WTC11 (cell line): ENCODE measurements around the gene EXD3. TPM values are rescaled to one million over a fixed set of nuclear protein-coding genes. Genes with fewer than 3 reads are reported as not detected.

ENCODE experiments used
- ATAC-seq: fragments of 200-7000 bp; cut with Tn5 transposase; 2 replicates; pipeline ENCODE4 v1.10.0; 2021; ENCODE audit warnings: mild to moderate bottlenecking, moderate library complexity
- CTCF ChIA-PET: fragments of 300-600 bp; sonication (Branson Sonifier 250); formaldehyde crosslinking; loops from one replicate; lab custom pipeline; 2021; ENCODE audit warnings: antibody characterized with exemption; lab: Charles Lee
- POLR2A ChIA-PET: fragments of 350-600 bp; sonication (Branson Sonifier 250); formaldehyde crosslinking; loops from one replicate; lab custom pipeline; 2021; ENCODE audit warnings: antibody characterized with exemption; lab: Charles Lee
- DNase-seq: peaks from one replicate; pipeline ENCODE4 v3.0.0; 2021; ENCODE audit warnings: low spot score
- H3K27ac Mint-ChIP-seq: 2 replicates; pipeline ENCODE4 v1.8.0; 2021; ENCODE audit warnings: mixed read lengths
- H3K27me3 Mint-ChIP-seq: 2 replicates; pipeline ENCODE4 v1.8.0; 2021; ENCODE audit warnings: low read depth, mild to moderate bottlenecking, moderate library complexity, mixed read lengths
- H3K36me3 Mint-ChIP-seq: 2 replicates; pipeline ENCODE4 v1.8.0; 2021; ENCODE audit warnings: mixed read lengths
- H3K4me1 Mint-ChIP-seq: 2 replicates; pipeline ENCODE4 v1.8.0; 2022; ENCODE audit warnings: mixed read lengths
- H3K4me3 Mint-ChIP-seq: 2 replicates; pipeline ENCODE4 v1.8.0; 2021; ENCODE audit warnings: mild to moderate bottlenecking, moderate library complexity, mixed read lengths
- H3K9me3 Mint-ChIP-seq: 2 replicates; pipeline ENCODE4 v1.8.0; 2021; ENCODE audit warnings: mixed read lengths
- AFF4 ChIP-seq: sonication (generic); formaldehyde crosslinking; IDR thresholded peaks from 2 replicates; pipeline ENCODE4 v1.8.1; 2023; ENCODE audit warnings: mild to moderate bottlenecking, missing genetic modification reagents, borderline replicate concordance
- ELF4 ChIP-seq: sonication (generic); formaldehyde crosslinking; IDR thresholded peaks from 2 replicates; pipeline ENCODE4 v1.8.1; 2022; ENCODE audit warnings: low read depth, mild to moderate bottlenecking, moderate library complexity, missing genetic modification reagents
- ETV6 ChIP-seq: sonication (generic); formaldehyde crosslinking; IDR thresholded peaks from 2 replicates; pipeline ENCODE4 v1.8.1; 2022; ENCODE audit warnings: mild to moderate bottlenecking, missing genetic modification reagents
- GTF2I ChIP-seq: fragments of 250-450 bp; sonication (Bioruptor Pico); conservative IDR thresholded peaks from 2 replicates; pipeline ENCODE4 v1.4.0; 2021; ENCODE audit warnings: mild to moderate bottlenecking
- TCF7 ChIP-seq: sonication (generic); formaldehyde crosslinking; IDR thresholded peaks from 2 replicates; pipeline ENCODE4 v1.8.0; 2022; ENCODE audit warnings: mild to moderate bottlenecking, low read depth, missing genetic modification reagents, moderate library complexity
- TP53 ChIP-seq: sonication (generic); formaldehyde crosslinking; IDR thresholded peaks from 2 replicates; pipeline ENCODE4 v1.8.1; 2023; ENCODE audit warnings: mild to moderate bottlenecking, missing genetic modification reagents
- ZNF121 ChIP-seq: sonication (generic); formaldehyde crosslinking; IDR thresholded peaks from 2 replicates; pipeline ENCODE4 v1.8.0; 2023; ENCODE audit warnings: missing genetic modification reagents
- ZNF416 ChIP-seq: fragments of 250-450 bp; sonication (Bioruptor Pico); IDR thresholded peaks from 2 replicates; pipeline ENCODE4 v1.9.0; 2021; ENCODE audit warnings: mild to moderate bottlenecking, inconsistent platforms
- ZNF423 ChIP-seq: fragments of 250-450 bp; sonication (Bioruptor Pico); IDR thresholded peaks from 2 replicates; pipeline ENCODE4 v2.1.2; 2022; ENCODE audit warnings: mild to moderate bottlenecking, moderate library complexity
- total RNA-seq: library from RNA; stranded (reverse); gene quantifications from 3 replicates; pipeline ENCODE4 v1.2.3, GENCODE V29; 2021
- TF ChIP-seq, protein P1 (sequence below): sonication (generic); formaldehyde crosslinking; IDR thresholded peaks from 2 replicates; pipeline ENCODE4 v1.8.0; 2023; ENCODE audit warnings: mild to moderate bottlenecking, missing genetic modification reagents
- TF ChIP-seq, protein P2 (sequence below): sonication (generic); formaldehyde crosslinking; IDR thresholded peaks from 2 replicates; pipeline ENCODE4 v1.8.1; 2022; ENCODE audit warnings: mild to moderate bottlenecking, missing genetic modification reagents, moderate library complexity, borderline replicate concordance
- TF ChIP-seq, protein P3 (sequence below): sonication (generic); formaldehyde crosslinking; IDR thresholded peaks from 2 replicates; pipeline ENCODE4 v1.8.1; 2023; ENCODE audit warnings: mild to moderate bottlenecking, missing genetic modification reagents, moderate library complexity
- TF ChIP-seq, protein P4 (sequence below): sonication (generic); formaldehyde crosslinking; conservative IDR thresholded peaks from 2 replicates; pipeline ENCODE4 v1.8.1; 2023; ENCODE audit warnings: mild to moderate bottlenecking, low read depth, missing genetic modification reagents, moderate library complexity
- TF ChIP-seq, protein P5 (sequence below): sonication (generic); formaldehyde crosslinking; IDR thresholded peaks from 2 replicates; pipeline ENCODE4 v1.8.0; 2023; ENCODE audit warnings: missing genetic modification reagents
- TF ChIP-seq, protein P6 (sequence below): sonication (generic); formaldehyde crosslinking; IDR thresholded peaks from 2 replicates; pipeline ENCODE4 v1.8.0; 2022; ENCODE audit warnings: mild to moderate bottlenecking, missing genetic modification reagents
- TF ChIP-seq, protein P7 (sequence below): fragments of 250-450 bp; sonication (Bioruptor Pico); IDR thresholded peaks from 2 replicates; pipeline ENCODE4 v1.9.0; 2021; ENCODE audit warnings: mild to moderate bottlenecking, borderline replicate concordance

EXD3 gene
- total RNA-seq, 1 experiment from 2014 or later: 21.2 TPM

- TF ChIP-seq ELF4 (CRISPR knock-in tag): no peak
- TF ChIP-seq ETV6 (CRISPR knock-in tag): no peak
- no peak for TF ChIP-seq ZNF423 (CRISPR knock-in tag)
- TF ChIP-seq TCF7 (CRISPR knock-in tag): no peak
- TF ChIP-seq, protein P1, sequence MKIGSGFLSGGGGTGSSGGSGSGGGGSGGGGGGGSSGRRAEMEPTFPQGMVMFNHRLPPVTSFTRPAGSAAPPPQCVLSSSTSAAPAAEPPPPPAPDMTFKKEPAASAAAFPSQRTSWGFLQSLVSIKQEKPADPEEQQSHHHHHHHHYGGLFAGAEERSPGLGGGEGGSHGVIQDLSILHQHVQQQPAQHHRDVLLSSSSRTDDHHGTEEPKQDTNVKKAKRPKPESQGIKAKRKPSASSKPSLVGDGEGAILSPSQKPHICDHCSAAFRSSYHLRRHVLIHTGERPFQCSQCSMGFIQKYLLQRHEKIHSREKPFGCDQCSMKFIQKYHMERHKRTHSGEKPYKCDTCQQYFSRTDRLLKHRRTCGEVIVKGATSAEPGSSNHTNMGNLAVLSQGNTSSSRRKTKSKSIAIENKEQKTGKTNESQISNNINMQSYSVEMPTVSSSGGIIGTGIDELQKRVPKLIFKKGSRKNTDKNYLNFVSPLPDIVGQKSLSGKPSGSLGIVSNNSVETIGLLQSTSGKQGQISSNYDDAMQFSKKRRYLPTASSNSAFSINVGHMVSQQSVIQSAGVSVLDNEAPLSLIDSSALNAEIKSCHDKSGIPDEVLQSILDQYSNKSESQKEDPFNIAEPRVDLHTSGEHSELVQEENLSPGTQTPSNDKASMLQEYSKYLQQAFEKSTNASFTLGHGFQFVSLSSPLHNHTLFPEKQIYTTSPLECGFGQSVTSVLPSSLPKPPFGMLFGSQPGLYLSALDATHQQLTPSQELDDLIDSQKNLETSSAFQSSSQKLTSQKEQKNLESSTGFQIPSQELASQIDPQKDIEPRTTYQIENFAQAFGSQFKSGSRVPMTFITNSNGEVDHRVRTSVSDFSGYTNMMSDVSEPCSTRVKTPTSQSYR: no peak
- TF ChIP-seq, protein P2, sequence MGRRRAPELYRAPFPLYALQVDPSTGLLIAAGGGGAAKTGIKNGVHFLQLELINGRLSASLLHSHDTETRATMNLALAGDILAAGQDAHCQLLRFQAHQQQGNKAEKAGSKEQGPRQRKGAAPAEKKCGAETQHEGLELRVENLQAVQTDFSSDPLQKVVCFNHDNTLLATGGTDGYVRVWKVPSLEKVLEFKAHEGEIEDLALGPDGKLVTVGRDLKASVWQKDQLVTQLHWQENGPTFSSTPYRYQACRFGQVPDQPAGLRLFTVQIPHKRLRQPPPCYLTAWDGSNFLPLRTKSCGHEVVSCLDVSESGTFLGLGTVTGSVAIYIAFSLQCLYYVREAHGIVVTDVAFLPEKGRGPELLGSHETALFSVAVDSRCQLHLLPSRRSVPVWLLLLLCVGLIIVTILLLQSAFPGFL: no peak
- no peak for TF ChIP-seq TP53 (CRISPR knock-in tag)
Observed at GRCh38 chr9:137427454-137428310, 4.7 kb upstream of the EXD3 start (continued).

DNA sequence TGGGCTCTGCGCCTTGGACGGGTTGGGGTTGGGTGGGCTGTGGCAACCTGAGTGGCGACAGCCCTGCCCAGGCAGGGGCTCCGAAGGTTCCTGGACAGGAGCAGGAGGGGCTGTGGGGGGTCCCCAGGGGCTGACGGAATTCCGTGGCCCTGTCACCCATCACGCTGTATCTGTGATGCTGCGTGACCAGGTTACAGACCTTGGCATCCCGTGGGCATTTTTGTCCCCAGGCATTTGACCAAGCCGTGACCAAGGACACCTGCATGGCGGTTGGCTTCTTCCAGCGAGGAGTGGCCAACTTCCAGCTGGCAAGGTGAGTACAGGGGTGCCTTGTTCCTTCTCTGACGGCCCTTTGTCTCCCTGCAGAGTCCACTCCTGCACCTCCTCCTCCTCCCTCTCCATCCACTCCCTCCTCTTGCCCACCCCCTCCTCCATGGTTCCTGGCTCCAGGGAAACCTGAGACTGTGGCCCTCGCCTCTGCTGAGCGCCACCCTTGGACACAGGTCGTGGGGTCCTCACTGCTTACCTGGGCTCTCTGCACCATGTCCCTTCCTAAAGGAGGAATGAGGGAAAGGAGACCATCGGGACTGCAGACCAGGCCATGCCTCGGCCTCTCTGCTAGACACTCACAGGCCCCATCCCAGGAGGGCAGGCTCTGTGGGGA, 3.2 kb upstream of the EXD3 start:
- H3K4me3 Mint-ChIP-seq: no peak overlapping the region
- ChIA-PET POLR2A (no interaction called here), CTCF (interaction anchor here (0.9 kb wide), 1 partner anchor 139 kb away, joined by 3 read pairs; no protein-coding TSS in a partner anchor)
- H3K27ac Mint-ChIP-seq: no peak overlapping the region
- no peaks in the 10 kb centered on the region for H3K9me3 Mint-ChIP-seq
- ATAC-seq (no peak), DNase-seq (no peak)
- no peaks in the 10 kb centered on the region; the same call in 1 of the 2 replicates for H3K27me3 Mint-ChIP-seq
- no peaks in the 10 kb centered on the region for H3K36me3 Mint-ChIP-seq
- peaks cover 7% of the 10 kb centered on the region for H3K4me1 Mint-ChIP-seq
- TF ChIP-seq ZNF416 (CRISPR knock-in tag) (no peak), AFF4 (CRISPR knock-in tag) (no peak), GTF2I (CRISPR knock-in tag) (no peak), ZNF121 (CRISPR knock-in tag) (no peak)
- TF ChIP-seq, protein P3, sequence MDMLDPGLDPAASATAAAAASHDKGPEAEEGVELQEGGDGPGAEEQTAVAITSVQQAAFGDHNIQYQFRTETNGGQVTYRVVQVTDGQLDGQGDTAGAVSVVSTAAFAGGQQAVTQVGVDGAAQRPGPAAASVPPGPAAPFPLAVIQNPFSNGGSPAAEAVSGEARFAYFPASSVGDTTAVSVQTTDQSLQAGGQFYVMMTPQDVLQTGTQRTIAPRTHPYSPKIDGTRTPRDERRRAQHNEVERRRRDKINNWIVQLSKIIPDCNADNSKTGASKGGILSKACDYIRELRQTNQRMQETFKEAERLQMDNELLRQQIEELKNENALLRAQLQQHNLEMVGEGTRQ: no peak
- TF ChIP-seq, protein P4, sequence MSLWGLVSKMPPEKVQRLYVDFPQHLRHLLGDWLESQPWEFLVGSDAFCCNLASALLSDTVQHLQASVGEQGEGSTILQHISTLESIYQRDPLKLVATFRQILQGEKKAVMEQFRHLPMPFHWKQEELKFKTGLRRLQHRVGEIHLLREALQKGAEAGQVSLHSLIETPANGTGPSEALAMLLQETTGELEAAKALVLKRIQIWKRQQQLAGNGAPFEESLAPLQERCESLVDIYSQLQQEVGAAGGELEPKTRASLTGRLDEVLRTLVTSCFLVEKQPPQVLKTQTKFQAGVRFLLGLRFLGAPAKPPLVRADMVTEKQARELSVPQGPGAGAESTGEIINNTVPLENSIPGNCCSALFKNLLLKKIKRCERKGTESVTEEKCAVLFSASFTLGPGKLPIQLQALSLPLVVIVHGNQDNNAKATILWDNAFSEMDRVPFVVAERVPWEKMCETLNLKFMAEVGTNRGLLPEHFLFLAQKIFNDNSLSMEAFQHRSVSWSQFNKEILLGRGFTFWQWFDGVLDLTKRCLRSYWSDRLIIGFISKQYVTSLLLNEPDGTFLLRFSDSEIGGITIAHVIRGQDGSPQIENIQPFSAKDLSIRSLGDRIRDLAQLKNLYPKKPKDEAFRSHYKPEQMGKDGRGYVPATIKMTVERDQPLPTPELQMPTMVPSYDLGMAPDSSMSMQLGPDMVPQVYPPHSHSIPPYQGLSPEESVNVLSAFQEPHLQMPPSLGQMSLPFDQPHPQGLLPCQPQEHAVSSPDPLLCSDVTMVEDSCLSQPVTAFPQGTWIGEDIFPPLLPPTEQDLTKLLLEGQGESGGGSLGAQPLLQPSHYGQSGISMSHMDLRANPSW (CRISPR knock-in tag): no peak
- TF ChIP-seq, protein P5, sequence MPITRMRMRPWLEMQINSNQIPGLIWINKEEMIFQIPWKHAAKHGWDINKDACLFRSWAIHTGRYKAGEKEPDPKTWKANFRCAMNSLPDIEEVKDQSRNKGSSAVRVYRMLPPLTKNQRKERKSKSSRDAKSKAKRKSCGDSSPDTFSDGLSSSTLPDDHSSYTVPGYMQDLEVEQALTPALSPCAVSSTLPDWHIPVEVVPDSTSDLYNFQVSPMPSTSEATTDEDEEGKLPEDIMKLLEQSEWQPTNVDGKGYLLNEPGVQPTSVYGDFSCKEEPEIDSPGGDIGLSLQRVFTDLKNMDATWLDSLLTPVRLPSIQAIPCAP (CRISPR knock-in tag): no peak
- TF ChIP-seq, protein P6, sequence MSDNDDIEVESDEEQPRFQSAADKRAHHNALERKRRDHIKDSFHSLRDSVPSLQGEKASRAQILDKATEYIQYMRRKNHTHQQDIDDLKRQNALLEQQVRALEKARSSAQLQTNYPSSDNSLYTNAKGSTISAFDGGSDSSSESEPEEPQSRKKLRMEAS (CRISPR knock-in tag): no peak
- TF ChIP-seq, protein P7, sequence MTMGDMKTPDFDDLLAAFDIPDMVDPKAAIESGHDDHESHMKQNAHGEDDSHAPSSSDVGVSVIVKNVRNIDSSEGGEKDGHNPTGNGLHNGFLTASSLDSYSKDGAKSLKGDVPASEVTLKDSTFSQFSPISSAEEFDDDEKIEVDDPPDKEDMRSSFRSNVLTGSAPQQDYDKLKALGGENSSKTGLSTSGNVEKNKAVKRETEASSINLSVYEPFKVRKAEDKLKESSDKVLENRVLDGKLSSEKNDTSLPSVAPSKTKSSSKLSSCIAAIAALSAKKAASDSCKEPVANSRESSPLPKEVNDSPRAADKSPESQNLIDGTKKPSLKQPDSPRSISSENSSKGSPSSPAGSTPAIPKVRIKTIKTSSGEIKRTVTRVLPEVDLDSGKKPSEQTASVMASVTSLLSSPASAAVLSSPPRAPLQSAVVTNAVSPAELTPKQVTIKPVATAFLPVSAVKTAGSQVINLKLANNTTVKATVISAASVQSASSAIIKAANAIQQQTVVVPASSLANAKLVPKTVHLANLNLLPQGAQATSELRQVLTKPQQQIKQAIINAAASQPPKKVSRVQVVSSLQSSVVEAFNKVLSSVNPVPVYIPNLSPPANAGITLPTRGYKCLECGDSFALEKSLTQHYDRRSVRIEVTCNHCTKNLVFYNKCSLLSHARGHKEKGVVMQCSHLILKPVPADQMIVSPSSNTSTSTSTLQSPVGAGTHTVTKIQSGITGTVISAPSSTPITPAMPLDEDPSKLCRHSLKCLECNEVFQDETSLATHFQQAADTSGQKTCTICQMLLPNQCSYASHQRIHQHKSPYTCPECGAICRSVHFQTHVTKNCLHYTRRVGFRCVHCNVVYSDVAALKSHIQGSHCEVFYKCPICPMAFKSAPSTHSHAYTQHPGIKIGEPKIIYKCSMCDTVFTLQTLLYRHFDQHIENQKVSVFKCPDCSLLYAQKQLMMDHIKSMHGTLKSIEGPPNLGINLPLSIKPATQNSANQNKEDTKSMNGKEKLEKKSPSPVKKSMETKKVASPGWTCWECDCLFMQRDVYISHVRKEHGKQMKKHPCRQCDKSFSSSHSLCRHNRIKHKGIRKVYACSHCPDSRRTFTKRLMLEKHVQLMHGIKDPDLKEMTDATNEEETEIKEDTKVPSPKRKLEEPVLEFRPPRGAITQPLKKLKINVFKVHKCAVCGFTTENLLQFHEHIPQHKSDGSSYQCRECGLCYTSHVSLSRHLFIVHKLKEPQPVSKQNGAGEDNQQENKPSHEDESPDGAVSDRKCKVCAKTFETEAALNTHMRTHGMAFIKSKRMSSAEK (CRISPR knock-in tag): no peak
